Stimulated activated naive CD4-positive, alpha-beta T cell (primary cell): Measurements from ENCODE around the gene CADPS.

ENCODE experiments used
- DNase-seq, 6 experiments: peaks; one replicate each; lab custom pipeline; 2025; lab: John Stamatoyannopoulos, UW

CADPS gene

DNA sequence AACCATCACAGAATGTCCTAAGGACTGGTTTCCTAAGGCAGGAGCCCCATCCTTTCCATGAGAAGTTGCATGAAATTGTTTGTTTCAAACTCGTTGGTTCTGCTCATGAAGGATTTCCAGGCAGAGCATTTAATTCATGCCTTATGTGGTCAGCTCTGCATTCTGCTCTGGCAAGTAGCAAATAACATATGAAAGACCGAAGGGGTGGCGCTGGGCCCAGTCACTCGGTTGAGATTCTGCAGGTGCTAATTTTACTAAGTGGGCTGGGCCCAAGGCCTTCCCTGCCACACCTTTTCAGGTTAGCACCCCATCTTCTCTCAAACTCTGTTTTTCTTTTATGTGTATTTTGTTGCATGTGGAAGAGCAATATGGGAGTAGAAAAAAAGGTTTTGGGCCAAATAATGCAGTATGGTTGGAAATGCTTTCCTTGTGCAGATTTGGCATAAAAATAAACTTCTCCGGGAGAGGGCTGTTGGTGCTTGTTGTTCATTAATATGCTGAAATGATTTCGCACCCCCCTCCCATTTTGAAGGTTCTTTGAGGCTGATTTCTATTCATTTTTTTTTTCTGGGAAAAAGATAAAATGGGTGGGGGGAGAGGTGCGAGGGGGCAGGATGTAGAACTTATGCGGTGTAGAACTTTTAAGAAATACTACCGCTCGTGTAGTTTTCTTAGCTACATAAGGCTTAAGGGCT lies 318.9 kb downstream of the CADPS start:
- no peak for DNase-seq

DNA sequence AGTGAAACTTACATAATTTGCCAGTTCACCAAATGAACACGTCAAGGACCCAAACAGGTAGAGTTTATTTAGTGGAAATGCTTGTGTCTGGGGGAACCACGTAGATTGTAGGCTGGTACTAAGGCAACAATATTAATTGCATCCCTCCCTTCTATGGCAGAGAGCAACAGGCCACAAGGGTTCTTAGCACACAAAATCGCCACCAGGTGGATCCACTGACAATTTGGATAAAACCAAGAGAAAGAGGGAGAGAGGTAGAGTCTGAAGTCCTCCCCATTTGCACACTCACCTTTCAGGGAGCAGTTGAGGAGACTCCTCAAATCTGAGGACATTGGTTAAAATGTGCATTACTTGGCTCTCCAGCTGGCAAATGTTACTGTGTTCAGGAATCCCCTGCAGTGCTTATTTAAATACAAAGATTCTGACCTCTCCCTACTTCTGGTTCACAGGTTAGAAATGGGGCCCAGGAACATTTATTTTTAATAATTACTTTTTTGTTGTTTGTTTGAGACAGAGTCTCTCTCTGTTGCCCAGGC lies 320.9 kb downstream of the CADPS start:
- DNase-seq, result no peak

DNA sequence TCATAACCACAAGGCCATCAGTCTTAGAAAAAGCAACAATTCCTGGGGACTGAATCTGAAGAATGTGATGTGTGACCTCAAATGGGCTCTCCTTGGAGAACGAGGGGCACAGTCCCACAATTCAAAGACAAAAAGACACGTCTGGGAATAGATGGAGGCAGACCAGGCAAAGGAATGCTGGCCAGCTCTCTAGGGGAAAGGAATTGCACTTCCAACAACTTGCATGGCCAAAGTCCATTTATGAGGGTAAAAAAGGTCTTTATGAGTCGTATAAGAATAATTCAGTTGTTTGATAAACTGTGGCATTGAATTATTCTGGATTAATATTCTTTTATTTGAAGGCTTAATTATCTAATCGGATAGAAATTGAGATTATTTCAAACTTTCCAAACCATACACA lies 321.4 kb downstream of the CADPS start:
- no peak for DNase-seq

DNA sequence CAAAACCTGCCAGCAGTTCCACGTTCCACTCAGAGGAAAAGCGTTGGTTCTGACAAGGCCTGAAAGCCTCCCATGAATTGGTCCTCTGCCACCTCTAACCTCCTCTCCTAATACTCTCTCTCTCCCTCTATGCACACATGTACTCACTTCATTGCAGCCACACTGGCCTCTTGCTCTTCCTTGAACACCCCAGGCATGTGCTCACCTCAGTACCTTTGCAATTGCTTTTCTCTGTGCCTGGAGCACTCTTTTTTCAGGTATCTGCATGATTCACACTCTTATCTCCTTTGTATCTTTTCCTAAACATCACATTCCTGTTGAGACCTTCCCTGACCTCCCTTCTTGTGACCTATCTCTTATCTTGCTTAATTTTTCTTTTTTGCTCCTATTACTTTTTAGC lies 323.7 kb downstream of the CADPS start:
- DNase-seq, result no peak

- DNase-seq, result no peak
Observed at GRCh38 chr3:62550439-62550838, 324.8 kb downstream of the CADPS start.

DNA sequence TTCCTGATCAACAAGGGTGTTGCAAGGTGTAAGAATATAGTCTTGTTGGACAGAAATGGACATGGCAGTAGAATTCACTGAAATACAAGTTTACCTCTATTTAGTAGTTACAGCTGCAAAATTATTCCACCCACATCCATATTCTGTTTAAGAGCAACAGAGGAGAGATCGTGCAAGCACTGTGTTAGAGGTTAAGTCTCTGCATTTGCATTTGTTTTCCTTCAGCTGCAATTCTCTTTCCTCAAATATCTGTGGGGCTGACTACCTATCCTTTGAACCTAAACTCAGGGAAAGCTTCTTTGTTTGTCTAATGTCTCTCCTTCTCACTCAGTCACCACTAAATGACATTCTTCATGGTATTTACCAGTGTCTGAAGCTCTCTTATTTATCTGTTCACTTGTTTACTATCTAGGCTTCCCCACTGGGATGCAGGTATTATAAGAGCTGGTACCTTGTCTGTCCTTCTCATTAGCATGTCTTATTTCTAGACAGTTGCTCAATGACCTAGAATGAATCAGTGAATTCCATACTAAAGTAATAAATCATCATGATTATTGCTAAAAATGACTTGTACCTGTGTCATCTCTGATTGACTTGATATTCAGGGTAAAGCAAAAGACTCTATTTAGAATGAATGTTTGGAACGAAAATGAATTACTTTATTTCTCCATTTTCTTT lies 326.5 kb downstream of the CADPS start:
- DNase-seq, result no peak

DNA sequence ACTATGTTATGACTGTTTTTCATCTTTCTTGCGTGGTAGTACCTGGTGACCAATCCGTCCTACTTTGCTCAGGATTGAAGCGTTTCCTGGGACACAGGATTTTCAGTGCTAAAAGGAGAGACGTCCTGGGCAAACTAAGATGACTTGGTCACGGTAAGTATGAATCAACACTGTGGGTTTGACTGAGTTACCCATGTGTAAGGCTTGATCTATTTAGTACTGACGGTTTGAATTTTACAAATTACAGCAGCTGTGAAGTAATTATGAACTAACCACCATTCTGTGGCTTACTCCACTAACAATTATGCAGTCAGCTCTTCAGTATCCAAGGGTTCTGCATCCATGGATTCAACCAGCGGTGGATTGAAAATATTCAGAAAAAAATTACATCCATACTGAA lies 328.9 kb downstream of the CADPS start:
- DNase-seq, result no peak

GRCh38 chr3:62542185-62542584 lies 333.0 kb downstream of the CADPS start:
- DNase-seq, result no peak

DNA sequence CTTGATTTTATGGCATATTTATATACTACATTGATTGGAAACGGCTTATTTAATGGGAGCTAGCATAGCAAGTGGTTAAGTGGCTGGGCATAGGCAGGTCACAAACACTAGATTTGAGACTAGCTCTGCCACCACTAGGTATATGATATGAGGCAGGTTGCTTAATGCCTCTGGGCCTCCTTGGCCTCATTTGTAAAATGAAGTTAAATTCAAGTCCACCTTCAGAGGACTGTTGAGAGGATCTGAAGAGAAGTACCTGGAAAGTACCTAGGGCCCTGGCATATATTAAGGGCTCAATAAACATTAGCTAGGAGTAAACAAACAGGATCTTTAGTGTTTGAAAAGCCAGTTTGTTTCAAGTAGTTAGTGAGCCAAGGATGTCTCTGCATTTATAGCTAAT lies 335.5 kb downstream of the CADPS start:
- DNase-seq, result no peak

DNA sequence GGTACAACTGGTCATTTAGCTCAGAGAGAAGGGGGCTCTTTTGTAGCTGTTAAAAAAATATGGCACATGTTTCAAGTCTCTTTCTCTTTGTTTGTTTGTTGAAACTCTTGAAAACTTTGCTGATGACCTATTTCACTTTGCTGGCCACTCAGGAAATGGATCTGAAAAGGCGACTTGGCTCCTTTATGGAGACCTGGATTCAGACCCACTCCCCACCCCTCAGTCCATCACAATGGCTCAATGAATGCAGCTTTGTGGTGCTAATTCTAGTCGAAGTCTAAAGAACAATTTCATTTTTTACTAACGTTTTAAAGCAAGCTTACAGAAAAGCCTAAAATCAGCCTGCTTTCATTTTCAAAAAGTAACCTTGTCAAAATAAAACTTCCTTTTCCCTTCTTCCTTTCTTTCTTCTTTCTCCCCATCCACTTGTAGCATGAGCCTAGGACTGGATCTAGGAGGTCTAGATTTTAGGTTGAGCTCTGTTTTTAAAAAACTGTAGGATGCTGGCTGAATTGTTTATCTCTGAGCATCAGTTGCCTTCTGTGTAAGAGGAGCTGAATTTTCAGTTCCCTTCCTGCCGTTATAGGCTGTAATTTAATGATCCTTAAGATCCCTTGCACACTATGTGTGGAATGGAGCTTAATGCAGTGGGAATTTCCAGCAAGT lies 336.4 kb downstream of the CADPS start:
- no peak for DNase-seq

GRCh38 chr3:62534326-62534725 lies 340.9 kb downstream of the CADPS start:
- DNase-seq, result no peak

DNA sequence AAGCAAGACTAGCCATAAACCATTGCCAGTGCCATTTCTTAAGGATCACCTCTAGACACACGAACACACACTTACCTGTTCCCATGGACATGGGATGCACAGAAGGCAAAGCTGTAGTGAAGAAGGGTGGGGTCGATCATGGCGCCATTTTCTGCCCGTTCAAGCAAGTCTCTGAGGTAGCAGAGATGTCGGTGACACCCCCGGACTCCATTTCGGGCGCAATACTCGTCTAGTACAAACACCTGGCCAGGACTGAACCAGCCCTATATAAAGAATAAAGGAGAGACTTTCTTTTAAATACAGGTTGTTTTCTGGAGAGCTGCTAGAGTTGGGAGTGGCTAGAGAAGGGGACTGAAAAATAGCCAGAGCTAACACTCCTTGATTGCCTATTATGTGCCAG lies 342.4 kb downstream of the CADPS start:
- no peak for DNase-seq

- DNase-seq, result no peak
Observed at GRCh38 chr3:62531981-62532380, 343.2 kb downstream of the CADPS start.

GRCh38 chr3:62531493-62531892 lies 343.7 kb downstream of the CADPS start:
- DNase-seq, result no peak

GRCh38 chr3:62529230-62529629 lies 346.0 kb downstream of the CADPS start:
- no peak for DNase-seq

DNA sequence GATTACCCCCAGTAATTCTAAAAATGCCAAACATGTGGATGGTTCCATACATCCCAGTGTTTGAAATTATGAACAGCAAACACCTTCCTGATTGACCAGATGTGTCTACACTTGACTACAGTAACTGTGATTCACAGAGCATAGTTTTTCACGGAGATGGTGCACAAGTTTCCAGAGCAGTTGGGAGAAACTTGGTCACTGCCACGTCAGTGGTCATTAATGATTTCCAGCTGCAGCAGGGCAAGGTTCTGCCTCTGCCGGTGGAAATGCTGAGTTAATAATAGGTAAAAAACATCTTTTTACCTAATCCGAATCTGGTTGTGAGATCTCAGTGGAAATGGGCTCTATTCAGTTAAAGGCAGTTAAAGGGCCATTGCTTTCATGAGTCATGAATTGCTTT lies 347.7 kb downstream of the CADPS start:
- no peak for DNase-seq

GRCh38 chr3:62525281-62525680 lies 349.9 kb downstream of the CADPS start:
- DNase-seq, result no peak

GRCh38 chr3:62523672-62524071 lies 351.5 kb downstream of the CADPS start:
- DNase-seq, result no peak

DNA sequence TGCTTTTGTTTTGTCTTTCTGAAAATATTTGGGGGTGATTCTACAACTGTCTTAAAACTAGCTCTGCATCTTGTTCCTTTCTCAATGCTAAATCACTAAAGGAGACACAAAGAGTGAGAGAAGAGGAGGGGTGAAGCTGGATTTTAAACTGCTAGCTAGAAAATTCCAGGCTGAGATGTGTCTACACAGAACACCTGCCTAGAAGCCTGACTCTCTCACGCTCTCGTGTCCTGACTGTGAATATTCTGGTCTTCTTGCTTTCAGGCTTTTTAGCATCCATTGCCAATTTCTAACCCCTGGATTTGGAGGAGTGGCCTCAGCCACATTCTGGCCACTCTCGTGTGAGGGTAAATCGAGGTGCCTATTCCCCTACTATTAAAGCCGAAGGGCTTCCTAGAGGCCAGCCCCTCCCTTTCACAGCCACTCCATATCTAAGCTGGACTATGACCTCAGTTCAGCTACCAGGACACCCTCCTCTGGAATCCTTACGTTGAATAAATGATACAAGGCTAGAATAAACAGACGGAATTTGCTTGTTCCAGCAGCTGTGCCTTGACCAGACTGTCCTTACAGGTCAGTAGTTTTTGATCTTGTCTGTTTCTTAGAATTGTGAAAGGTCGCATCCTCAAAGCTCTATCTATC lies 353.6 kb downstream of the CADPS start:
- DNase-seq, result no peak

DNA sequence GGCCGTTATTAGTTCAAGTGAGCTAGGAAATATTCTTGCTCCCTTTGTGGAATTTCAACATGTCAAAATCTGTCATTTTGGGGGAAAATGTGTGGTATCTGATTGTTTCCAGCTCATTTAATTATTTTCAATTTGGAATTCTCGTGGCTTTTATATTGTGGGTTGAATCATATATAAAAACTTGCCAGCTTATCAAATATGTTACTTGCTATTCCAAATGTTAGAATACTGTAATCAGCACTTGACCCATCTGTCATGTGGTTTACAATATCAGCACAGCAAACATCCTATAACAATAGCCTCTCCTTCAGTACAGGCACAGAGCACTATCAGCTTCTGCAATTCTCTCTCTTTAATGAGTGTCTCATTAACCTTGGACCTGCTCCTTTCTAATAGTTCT lies 371.7 kb downstream of the CADPS start:
- DNase-seq, result no peak

DNA sequence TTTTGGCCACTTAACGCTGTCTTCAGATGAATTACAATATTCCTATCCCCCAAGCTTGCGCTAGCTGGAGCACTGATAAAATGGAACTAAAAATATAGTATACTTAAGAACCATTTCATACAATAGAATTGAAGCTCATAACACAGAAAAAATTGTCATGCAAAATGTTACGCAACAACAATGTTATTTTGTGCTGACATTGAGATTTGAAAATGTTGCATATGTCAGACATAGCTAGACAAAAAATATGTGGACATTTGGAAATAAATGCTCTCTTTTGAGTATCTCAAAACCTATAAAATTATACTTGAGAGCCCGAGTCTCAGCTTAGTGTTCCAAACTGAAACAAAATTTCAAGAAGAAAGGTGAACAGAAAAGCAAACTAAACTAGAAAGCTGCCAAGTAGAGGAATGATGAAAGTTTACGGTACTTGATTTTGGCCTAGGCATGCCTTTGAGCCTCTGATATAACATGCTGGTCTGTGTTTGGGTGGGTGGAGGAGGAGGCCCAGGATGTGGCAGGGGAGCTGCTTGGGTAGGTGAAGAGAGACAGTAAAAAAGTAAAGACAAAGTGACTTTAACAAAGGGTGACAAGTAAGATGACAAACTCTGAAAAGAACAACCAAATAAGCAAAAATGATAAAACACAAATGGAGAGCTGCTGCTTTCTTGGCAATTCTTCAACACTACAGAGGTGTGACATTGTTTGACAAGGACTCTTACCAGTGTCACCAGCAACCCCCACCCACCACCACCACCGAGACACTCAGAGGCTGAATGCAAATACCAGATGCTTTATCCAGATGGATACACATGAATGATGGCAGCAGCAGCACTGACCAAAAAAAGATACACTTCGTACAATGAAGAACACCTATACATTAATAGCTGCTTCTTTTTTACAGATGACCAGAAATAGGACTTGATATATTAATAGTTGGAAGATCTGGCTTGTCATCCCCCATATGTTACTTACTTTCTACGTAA lies 372.6 kb downstream of the CADPS start:
- no peak for DNase-seq
